Keratinocyte (primary cell): Measurements from ENCODE around the gene FGD2. TPM values are rescaled to one million over a fixed set of nuclear protein-coding genes. Genes with fewer than 3 reads are reported as not detected.
"Not testable (repeated sequence)": the region's sequence is repeated elsewhere in the genome, so short reads cannot be mapped to it uniquely, and the experiment has no call there.

Source experiments
- DNase-seq: peaks from one replicate; pipeline ENCODE4 v3.0.0-alpha.2; 2011; ENCODE audit warnings: low read depth, missing footprints, low spot score
- FAIRE-seq: peaks from 2 replicates; lab custom pipeline; 2011; peaks lifted over from hg19 to GRCh38; lab: Jason Lieb, UNC
- H2AFZ ChIP-seq: 2 replicates; pipeline ENCODE4 v1.6.0; 2012; ENCODE audit warnings: low read length, control low read depth, inconsistent platforms; ENCODE audit not compliant: control insufficient read depth
- H3K27ac ChIP-seq: 2 replicates; pipeline ENCODE4 v1.5.1; 2011; ENCODE audit warnings: low read length; ENCODE audit not compliant: control insufficient read depth, insufficient read depth
- H3K27me3 ChIP-seq: 3 replicates; pipeline ENCODE4 v1.6.0; 2011; ENCODE audit warnings: low read length; ENCODE audit not compliant: control insufficient read depth, insufficient read depth; ENCODE audit errors: extremely low read depth
- H3K36me3 ChIP-seq, 2 experiments: 2 replicates in 1 of 2; 3 replicates in 1 of 2; pipeline ENCODE4 v1.5.1; 2011; ENCODE audit warnings: low read length in 2 of 2, mild to moderate bottlenecking in 1 of 2; ENCODE audit not compliant: control insufficient read depth in 2 of 2, insufficient read depth in 2 of 2; ENCODE audit errors: extremely low read depth in 1 of 2
- H3K4me1 ChIP-seq: 3 replicates; pipeline ENCODE4 v1.5.1; 2011; ENCODE audit warnings: low read length; ENCODE audit not compliant: control insufficient read depth, insufficient read depth; ENCODE audit errors: extremely low read depth
- H3K4me2 ChIP-seq: 3 replicates; pipeline ENCODE4 v1.6.0; 2011; ENCODE audit warnings: low read depth, low read length; ENCODE audit not compliant: control insufficient read depth, insufficient read depth; ENCODE audit errors: extremely low read depth
- H3K4me3 ChIP-seq, 3 experiments: fragments of 200-600 bp in 1 of 3; sonication (generic) in 1 of 3; 2 replicates in 2 of 3; 3 replicates in 1 of 3; pipeline ENCODE4 v1.5.1; 2011 to 2016; ENCODE audit warnings: low read length in 3 of 3, mild to moderate bottlenecking in 3 of 3, control low read depth in 2 of 3, inconsistent platforms in 1 of 3, low read depth in 1 of 3, mixed read lengths in 1 of 3, mixed run types in 1 of 3, moderate library complexity in 1 of 3; ENCODE audit not compliant: control insufficient read depth in 2 of 3, insufficient read depth in 2 of 3; ENCODE audit errors: extremely low read depth in 1 of 3
- H3K79me2 ChIP-seq: 2 replicates; pipeline ENCODE4 v1.6.0; 2012; ENCODE audit warnings: low read length; ENCODE audit not compliant: control insufficient read depth, insufficient read depth
- H3K9ac ChIP-seq: 3 replicates; pipeline ENCODE4 v1.6.0; 2011; ENCODE audit warnings: low read length; ENCODE audit not compliant: control insufficient read depth, insufficient read depth; ENCODE audit errors: extremely low read depth
- H3K9me1 ChIP-seq: 3 replicates; pipeline ENCODE4 v1.6.0; 2011; ENCODE audit warnings: low read length; ENCODE audit not compliant: control insufficient read depth, insufficient read depth; ENCODE audit errors: extremely low read depth
- H3K9me3 ChIP-seq: 2 replicates; pipeline ENCODE4 v1.5.1; 2012; ENCODE audit warnings: low read depth, low read length; ENCODE audit not compliant: control insufficient read depth
- H4K20me1 ChIP-seq: 3 replicates; pipeline ENCODE4 v1.6.0; 2011; ENCODE audit warnings: low read length; ENCODE audit not compliant: control insufficient read depth, insufficient read depth; ENCODE audit errors: extremely low read depth
- CTCF ChIP-seq, 3 experiments: IDR thresholded peaks in 1 of 3; conservative IDR thresholded peaks in 1 of 3; optimal IDR thresholded peaks in 1 of 3; 2 replicates in 2 of 3; 3 replicates in 1 of 3; pipeline versions ENCODE3 to v1.5.1; 2011; ENCODE audit warnings: low read length in 3 of 3, mild to moderate bottlenecking in 3 of 3, moderate library complexity in 2 of 3, control low read depth in 1 of 3, inconsistent platforms in 1 of 3; ENCODE audit not compliant: insufficient read depth in 2 of 3; ENCODE audit errors: extremely low read depth in 1 of 3
- EZH2 ChIP-seq: IDR thresholded peaks from one replicate; pipeline ENCODE4 v1.6.1; 2012; ENCODE audit warnings: inconsistent platforms, mild to moderate bottlenecking, low read length, moderate library complexity
- dilution Hi-C: fragments of 300-500 bp; cut with MboI; formaldehyde crosslinking; loops from one replicate; pipeline ENCODE4 v1.7.0; 2020; ENCODE audit warnings: low sequenced_read_pairs; ENCODE audit not compliant: extremely low pct_ligation_motif_present
- polyA plus RNA-seq, 5 experiments: library from polyadenylated mRNA; depleted of rRNA in 3 of 5; stranded (reverse) in 3 of 5; stranded (forward) in 1 of 5; unstranded in 1 of 5; fragments of >200 nt; gene quantifications; 1 replicate in 1 of 5; 2 replicates in 3 of 5; 3 replicates in 1 of 5; pipeline versions ENCODE4 v1.2.1 to v1.2.3, GENCODE V29; 2011 to 2012; ENCODE audit warnings: missing spikeins in 2 of 5, low read depth in 1 of 5, low replicate concordance in 1 of 5

FGD2 gene
- polyA plus RNA-seq, 1 donor (not counting 4 experiments of a cell fraction or from before 2014, with no cell fraction given), result 0.03 TPM

- Histone ChIP-seq H2AFZ (peak overlapping the region; percentile 88), H3K79me2 (peaks cover 40% of the 10 kb centered on the region)
- dilution Hi-C loops, result no loop called here
These were observed 18.8 kb upstream of the FGD2 start for GRCh38 chr6:36986704-36987047.

GRCh38 chr6:36989264-36989663 lies 16.2 kb upstream of the FGD2 start:
- peaks cover 12% of the 10 kb centered on the region for H3K4me1 ChIP-seq
- dilution Hi-C loops, result no loop called here
- H3K27ac ChIP-seq, result no peak overlapping the region
- H3K36me3 ChIP-seq, result no peaks in the 10 kb centered on the region
- no peak overlapping the region for H3K9ac ChIP-seq
- H3K27me3 ChIP-seq, result peaks cover 10% of the 10 kb centered on the region
- no peak for FAIRE-seq
- peaks cover 16% of the 10 kb centered on the region for H3K79me2 ChIP-seq
- H3K4me2 ChIP-seq, result no peak overlapping the region
- no peaks in the 10 kb centered on the region for H3K9me3 ChIP-seq
- TF ChIP-seq CTCF (optimal IDR thresholded peaks at IDR 0.05 in 1 of 3, IDR thresholded peaks at IDR 0.05 in 1 of 3, conservative IDR thresholded peaks at IDR 0.05 in 1 of 3; ENCODE audit: extremely low read depth in 1 of 3, insufficient read depth in 2 of 3, low read length in 3 of 3), result no peak
- no peak for DNase-seq
- no peak overlapping the region for H2AFZ ChIP-seq
- H4K20me1 ChIP-seq, result peaks cover under 1% of the 10 kb centered on the region
- H3K9me1 ChIP-seq, result no peaks in the 10 kb centered on the region
- H3K4me3 ChIP-seq, result no peak overlapping the region

More at GRCh38 chr6:36986704-36987047, 18.8 kb upstream of the FGD2 start:
- Histone ChIP-seq H3K27me3 (peaks cover 10% of the 10 kb centered on the region), H3K4me2 (peak overlapping the region; percentile 84), H3K9me1 (no peaks in the 10 kb centered on the region), H3K9ac (peak overlapping the region; percentile 82), H3K4me3 (peak overlapping the region; percentile 69 to 99 (median 81)), H3K27ac (peak overlapping the region; percentile 72), H3K36me3 (peaks cover 0 to 3% of the 10 kb centered on the region in 2 experiments), H3K9me3 (no peaks in the 10 kb centered on the region), H3K4me1 (peaks cover 18% of the 10 kb centered on the region), H4K20me1 (peaks cover 11% of the 10 kb centered on the region)
- no peak for FAIRE-seq
- no peak for TF ChIP-seq EZH2
- no peak for TF ChIP-seq CTCF (optimal IDR thresholded peaks at IDR 0.05 in 1 of 3, IDR thresholded peaks at IDR 0.05 in 1 of 3, conservative IDR thresholded peaks at IDR 0.05 in 1 of 3; ENCODE audit: extremely low read depth in 1 of 3, insufficient read depth in 2 of 3, low read length in 3 of 3)
- no peak for DNase-seq

GRCh38 chr6:36990401-36990800 lies 15.1 kb upstream of the FGD2 start:
- FAIRE-seq, H3K79me2 ChIP-seq, H4K20me1 ChIP-seq, H3K4me3 ChIP-seq, H3K4me2 ChIP-seq, H3K9me1 ChIP-seq, H3K27ac ChIP-seq, DNase-seq, H3K4me1 ChIP-seq, H3K9me3 ChIP-seq, H3K36me3 ChIP-seq, H3K9ac ChIP-seq, dilution Hi-C loops, H2AFZ ChIP-seq: not testable (repeated sequence)
- peaks cover 10% of the 10 kb centered on the region for H3K27me3 ChIP-seq
